HCT116 (cell line): ENCODE results near the gene STXBP5. TPM values are rescaled to one million over a fixed set of nuclear protein-coding genes. Genes with fewer than 3 reads are reported as not detected.

Experiments used
- ATAC-seq: fragments of 200-7000 bp; cut with Tn5 transposase; 2 replicates; pipeline ENCODE4 v1.9.1; 2020; ENCODE audit warnings: mild to moderate bottlenecking, moderate library complexity
- BruUV-seq: library from RNA; stranded (reverse); fragments of 400-500 nt; replicated peaks from 2 replicates; lab custom pipeline; 2021; lab: Mats Ljungman, UMichigan
- CTCF ChIA-PET: fragments of 300-600 bp; sonication (Branson Sonifier 250); formaldehyde crosslinking; loops from one replicate; lab custom pipeline; 2021; ENCODE audit warnings: antibody characterized with exemption; lab: Charles Lee
- POLR2A ChIA-PET: fragments of 300-600, 350-600 bp; sonication (Branson Sonifier 250); formaldehyde crosslinking; loops from one replicate; lab custom pipeline; 2021; ENCODE audit warnings: antibody characterized with exemption; lab: Charles Lee
- RAD21 ChIA-PET, 2 experiments: fragments of 300-600 bp; sonication (Branson Sonifier 250); formaldehyde crosslinking; loops; one replicate each; lab custom pipeline; 2023; ENCODE audit warnings: low total read pairs in 2 of 2; ENCODE audit not compliant: uncharacterized antibody in 2 of 2, unreplicated experiment in 2 of 2, low non-redundant PET in 1 of 2; lab: Charles Lee
- DNase-seq: peaks from one replicate; pipeline ENCODE4 v3.0.0-alpha.2; 2010; ENCODE audit warnings: low read depth, low spot score
- H2AFZ ChIP-seq: fragments of 200-600 bp; shearing (Covaris generic), sonication (generic); 2 replicates; pipeline ENCODE4 v1.6.1; 2017; ENCODE audit warnings: low read depth, mixed run types, mixed read lengths, antibody characterized with exemption, low read length; ENCODE audit not compliant: poor library complexity, severe bottlenecking
- H3K27ac ChIP-seq: 2 replicates; pipeline ENCODE4 v1.5.1; 2012; ENCODE audit warnings: low read depth, low read length
- H3K27me3 ChIP-seq: fragments of 200-600 bp; sonication (generic); 2 replicates; pipeline ENCODE4 v1.6.1; 2016; ENCODE audit warnings: mixed run types, low read length, mixed read lengths; ENCODE audit not compliant: insufficient read depth
- H3K36me3 ChIP-seq, 2 experiments: fragments of 200-500 bp in 1 of 2; fragments of 200-600 bp in 1 of 2; sonication (Bioruptor generic) in 1 of 2; sonication (generic) in 1 of 2; 2 replicates each; pipeline versions ENCODE4 v1.5.1 to v1.6.1; 2014 to 2016; ENCODE audit warnings: low read length in 2 of 2, inconsistent platforms in 1 of 2, mixed read lengths in 1 of 2, mixed run types in 1 of 2; ENCODE audit not compliant: insufficient read depth in 2 of 2, control insufficient read depth in 1 of 2
- H3K4me1 ChIP-seq, 2 experiments: fragments of 200-600 bp in 1 of 2; sonication (generic) in 1 of 2; 2 replicates each; pipeline versions ENCODE4 v1.5.1 to v1.6.1; 2012 to 2017; ENCODE audit warnings: low read length in 2 of 2, inconsistent platforms in 1 of 2, mild to moderate bottlenecking in 1 of 2, mixed read lengths in 1 of 2, mixed run types in 1 of 2, moderate library complexity in 1 of 2; ENCODE audit not compliant: insufficient read depth in 2 of 2, control insufficient read depth in 1 of 2
- H3K4me2 ChIP-seq: fragments of 200-600 bp; sonication (generic); 2 replicates; pipeline ENCODE4 v1.6.1; 2017; ENCODE audit warnings: mixed run types, low read length, mixed read lengths
- H3K4me3 ChIP-seq, 2 experiments: fragments of 200-600 bp in 1 of 2; sonication (generic) in 1 of 2; replicated peaks in 1 of 2; 2 replicates each; pipeline ENCODE4 v1.5.1; 2011 to 2016; ENCODE audit warnings: low read length in 2 of 2, control low read depth in 1 of 2, low read depth in 1 of 2, mild to moderate bottlenecking in 1 of 2, mixed read lengths in 1 of 2, mixed run types in 1 of 2
- H3K79me2 ChIP-seq: fragments of 200-600 bp; sonication (generic); 2 replicates; pipeline ENCODE4 v1.6.1; 2017; ENCODE audit warnings: mild to moderate bottlenecking, mixed run types, low read length, moderate library complexity, mixed read lengths; ENCODE audit not compliant: insufficient read depth
- H3K9ac ChIP-seq: fragments of 200-600 bp; sonication (generic); 2 replicates; pipeline ENCODE4 v1.6.1; 2016; ENCODE audit warnings: low read length, mixed read lengths
- H3K9me2 ChIP-seq: fragments of 200-600 bp; sonication (generic), shearing (Covaris generic); 2 replicates; pipeline ENCODE4 v1.6.1; 2017; ENCODE audit warnings: mixed run types, mild to moderate bottlenecking, moderate library complexity; ENCODE audit not compliant: insufficient read depth
- H3K9me3 ChIP-seq, 2 experiments: fragments of 200-500 bp in 1 of 2; fragments of 200-600 bp in 1 of 2; sonication (Bioruptor generic) in 1 of 2; sonication (generic) in 1 of 2; 2 replicates each; pipeline ENCODE4 v1.6.1; 2014 to 2017; ENCODE audit warnings: low read length in 2 of 2, mixed read lengths in 2 of 2, inconsistent platforms in 1 of 2, low read depth in 1 of 2, mild to moderate bottlenecking in 1 of 2, mixed run types in 1 of 2, moderate library complexity in 1 of 2; ENCODE audit not compliant: control insufficient read depth in 1 of 2, insufficient read depth in 1 of 2
- H4K20me1 ChIP-seq: fragments of 200-600 bp; sonication (generic), shearing (Covaris generic); 2 replicates; pipeline ENCODE4 v1.6.1; 2017; ENCODE audit warnings: mixed run types, mild to moderate bottlenecking, moderate library complexity; ENCODE audit not compliant: insufficient read depth
- EGR1 ChIP-seq: IDR thresholded peaks from 2 replicates; pipeline ENCODE4 v1.6.1; 2012; ENCODE audit warnings: low read depth
- ELF1 ChIP-seq: IDR thresholded peaks from 2 replicates; pipeline ENCODE4 v1.6.1; 2012; ENCODE audit warnings: low read depth, borderline replicate concordance
- EZH2 ChIP-seq: fragments of 200-600 bp; sonication (generic); IDR thresholded peaks from 2 replicates; pipeline ENCODE4 v1.6.1; 2017; ENCODE audit warnings: antibody characterized with exemption, mixed run types
- EZH2phosphoT487 ChIP-seq: fragments of 200-600 bp; IDR thresholded peaks from 2 replicates; pipeline ENCODE4 v1.6.1; 2018; ENCODE audit warnings: antibody characterized with exemption, borderline replicate concordance
- FOSL1 ChIP-seq: IDR thresholded peaks from 2 replicates; pipeline ENCODE4 v1.6.1; 2012; ENCODE audit warnings: low read depth
- REST ChIP-seq: IDR thresholded peaks from 2 replicates; pipeline ENCODE4 v1.6.1; 2012; ENCODE audit warnings: low read depth
- SIN3A ChIP-seq: IDR thresholded peaks from 2 replicates; pipeline ENCODE4 v1.6.1; 2012; ENCODE audit warnings: low read depth
- SRF ChIP-seq: IDR thresholded peaks from 2 replicates; pipeline ENCODE4 v1.6.1; 2012; ENCODE audit warnings: low read depth
- TCF7L2 ChIP-seq: IDR thresholded peaks from 2 replicates; pipeline ENCODE4 v1.7.0; 2011; ENCODE audit warnings: borderline replicate concordance, inconsistent platforms; ENCODE audit not compliant: insufficient read depth, insufficient read length; ENCODE audit errors: extremely low read depth
- ZFX ChIP-seq: fragments of 450-650 bp; IDR thresholded peaks from 2 replicates; pipeline ENCODE4 v1.6.1; 2017
- ZNF274 ChIP-seq: fragments of 200-500 bp; sonication (Bioruptor generic); IDR thresholded peaks from 2 replicates; pipeline ENCODE4 v1.6.1; 2014; ENCODE audit warnings: mild to moderate bottlenecking, low read depth, low read length, inconsistent platforms
- intact Hi-C: fragments of 100-400 bp; cut with micrococcal nuclease; formaldehyde crosslinking; loops from 2 replicates; pipeline ENCODE4 v1.10.0; 2022
- total RNA-seq: library from RNA; stranded (reverse); gene quantifications from one replicate; pipeline ENCODE4 v1.2.1, GENCODE V29; 2021; ENCODE audit not compliant: unreplicated experiment

The STXBP5 gene
- total RNA-seq, 1 experiment from 2014 or later, result 12.6 TPM

GRCh38 chr6:147268254-147268653 is 64.0 kb downstream of the STXBP5 start:
- no peak for ATAC-seq
- CTCF ChIA-PET, result no interaction called here
- BruUV-seq, result no TSS peak

More at GRCh38 chr6:147268254-147268653, 64.0 kb downstream of the STXBP5 start:
- H3K9me3 ChIP-seq, result no peaks in the 10 kb centered on the region
- intact Hi-C loops, result no loop called here
- RAD21 ChIA-PET, result no interaction called here
- H3K79me2 ChIP-seq, result no peaks in the 10 kb centered on the region
- no peaks in the 10 kb centered on the region for H3K4me1 ChIP-seq
- H3K36me3 ChIP-seq, result no peaks in the 10 kb centered on the region
- H3K4me2 ChIP-seq, result no peak overlapping the region
- no peaks in the 10 kb centered on the region for H3K9me2 ChIP-seq
- H2AFZ ChIP-seq, result no peak overlapping the region
- H4K20me1 ChIP-seq, result no peaks in the 10 kb centered on the region
- H3K27me3 ChIP-seq, result no peaks in the 10 kb centered on the region
- no peak overlapping the region for H3K27ac ChIP-seq
- DNase-seq, result no peak
- no peak overlapping the region for H3K4me3 ChIP-seq
- TF ChIP-seq TCF7L2, result no peak
- no peak for TF ChIP-seq FOSL1
- TF ChIP-seq REST, result no peak
- TF ChIP-seq ZFX, result no peak
- no peak for TF ChIP-seq ELF1
- TF ChIP-seq EZH2, result no peak
- no peak for TF ChIP-seq EGR1
- TF ChIP-seq SRF, result no peak
- TF ChIP-seq EZH2phosphoT487, result no peak
- TF ChIP-seq ZNF274, result no peak
- no peak for TF ChIP-seq SIN3A
- POLR2A ChIA-PET, result no interaction called here
- no peak overlapping the region for H3K9ac ChIP-seq
